A549 (cell line): ENCODE measurements around the gene MFAP2. TPM values are rescaled to one million over a fixed set of nuclear protein-coding genes. Genes with fewer than 3 reads are reported as not detected.

Experiments used
- ATAC-seq, 2 experiments: fragments of 200-7000 bp in 1 of 2; fragments of >200 bp in 1 of 2; cut with Nextera tagmentation in 1 of 2; cut with Tn5 transposase in 1 of 2; 3 replicates each; pipeline versions ENCODE4 v1.8.0 to v1.9.1; 2018 to 2020; ENCODE audit warnings: mild to moderate bottlenecking in 1 of 2, moderate library complexity in 1 of 2
- CTCF ChIA-PET: fragments of 300-600 bp; sonication (Branson Sonifier 250); formaldehyde crosslinking; extraction: SDS; loops from one replicate; lab custom pipeline; 2021; ENCODE audit warnings: antibody characterized with exemption, inconsistent platforms; lab: Yijun Ruan, JAX
- POLR2A ChIA-PET: fragments of 350-600 bp; formaldehyde crosslinking; extraction: SDS; loops from one replicate; lab custom pipeline; 2021; ENCODE audit warnings: antibody characterized with exemption, inconsistent platforms; lab: Yijun Ruan, JAX
- DNase-seq, 2 experiments: peaks; one replicate each; pipeline versions ENCODE4 v3.0.0 to v3.0.0-alpha.2; 2011 to 2016; ENCODE audit warnings: low read depth in 1 of 2, low spot score in 1 of 2
- FAIRE-seq: peaks from 2 replicates; lab custom pipeline; 2011; peaks lifted over from hg19 to GRCh38; lab: Jason Lieb, UNC
- H3K27ac ChIP-seq, 2 experiments: fragments of >200 bp; sonication (Bioruptor Twin); formaldehyde crosslinking; 3 replicates each; pipeline ENCODE4 v1.5.1; 2016 to 2017
- H3K4me1 ChIP-seq: fragments of >200 bp; sonication (Bioruptor Twin); formaldehyde crosslinking; 3 replicates; pipeline ENCODE4 v1.6.1; 2016
- H3K4me2 ChIP-seq: fragments of >200 bp; sonication (Bioruptor Twin); formaldehyde crosslinking; 3 replicates; pipeline ENCODE4 v1.6.1; 2016
- H3K4me3 ChIP-seq: fragments of >200 bp; sonication (Bioruptor Twin); formaldehyde crosslinking; 3 replicates; pipeline ENCODE4 v1.5.1; 2016
- H3K9me3 ChIP-seq: fragments of >200 bp; sonication (Bioruptor Twin); formaldehyde crosslinking; 3 replicates; pipeline ENCODE4 v1.6.1; 2016
- CHD4 ChIP-seq: fragments of 200-600 bp; sonication (generic); IDR thresholded peaks from 2 replicates; pipeline ENCODE4 v1.6.1; 2016; ENCODE audit warnings: antibody characterized with exemption, mild to moderate bottlenecking, borderline replicate concordance
- EHF ChIP-seq: fragments of 250-450 bp; sonication (Bioruptor Pico); IDR thresholded peaks from 2 replicates; pipeline ENCODE4 v1.5.0; 2020; ENCODE audit warnings: mild to moderate bottlenecking
- HOXB13 ChIP-seq: fragments of 250-450 bp; sonication (Bioruptor Pico); IDR thresholded peaks from 2 replicates; pipeline ENCODE4 v1.5.0; 2020; ENCODE audit warnings: low read depth, mild to moderate bottlenecking, moderate library complexity
- MAZ ChIP-seq: fragments of 150-350 bp; IDR thresholded peaks from 2 replicates; pipeline ENCODE4 v1.6.1; 2014; ENCODE audit warnings: antibody characterized with exemption, low read depth, low read length, borderline replicate concordance
- MYC ChIP-seq: IDR thresholded peaks from 2 replicates; pipeline ENCODE4 v1.6.1; 2012; ENCODE audit warnings: mild to moderate bottlenecking, inconsistent platforms, low read length, improper control_type of control experiment, borderline replicate concordance
- NFE2L2 ChIP-seq: fragments of 150-350 bp; conservative IDR thresholded peaks from 2 replicates; pipeline ENCODE4 v1.6.1; 2014; ENCODE audit warnings: low read length
- POLR2A ChIP-seq: IDR thresholded peaks from 2 replicates; pipeline ENCODE4 v1.6.1; 2012; ENCODE audit warnings: mild to moderate bottlenecking, low read length
- REST ChIP-seq: fragments of 200-600 bp; sonication (generic); IDR thresholded peaks from 2 replicates; pipeline ENCODE4 v1.6.1; 2016; ENCODE audit warnings: antibody characterized with exemption, mild to moderate bottlenecking, moderate library complexity
- TFCP2L1 ChIP-seq: fragments of 250-450 bp; sonication (Bioruptor Pico); IDR thresholded peaks from 2 replicates; pipeline ENCODE4 v1.5.0; 2021; ENCODE audit warnings: mild to moderate bottlenecking
- ZNF302 ChIP-seq: fragments of 250-450 bp; sonication (Bioruptor Pico); IDR thresholded peaks from 2 replicates; pipeline ENCODE4 v1.9.0; 2021; ENCODE audit warnings: inconsistent platforms, mild to moderate bottlenecking, moderate library complexity
- WGBS: methylation state at CpG from one replicate; pipeline ENCODE4 v1.1.6; 2017; ENCODE audit errors: missing lambda C conversion rate; 5-methylcytosine and 5-hydroxymethylcytosine counted together
- polyA plus RNA-seq, 4 experiments: library from polyadenylated mRNA; depleted of rRNA in 3 of 4; stranded (reverse); fragments of >200 nt; fragmentation: RNase III in 1 of 4; extraction: RNeasy Plus Mini Kit Qiagen cat#74134 plus additional on column Dnase treatment in 1 of 4; gene quantifications; 2 replicates in 3 of 4; 3 replicates in 1 of 4; pipeline ENCODE4 v1.2.3, GENCODE V29; 2011 to 2017
- TF ChIP-seq, protein P1 (sequence below): IDR thresholded peaks from 2 replicates; pipeline ENCODE4 v1.6.1; 2012
- TF ChIP-seq, protein P2 (sequence below): fragments of >200 bp; sonication (Bioruptor Twin); formaldehyde crosslinking; IDR thresholded peaks from 3 replicates; pipeline ENCODE4 v1.6.1; 2016

MFAP2 gene
- polyA plus RNA-seq, 2 of the 4 experiments (the other 2 are of a cell fraction), result 0.45 to 0.90 TPM

- DNase-seq, result no peak
- ChIA-PET POLR2A (no interaction called here), CTCF (interaction anchor here (0.9 to 2.1 kb wide), 5 partner anchors 9 to 29 kb away, joined by 3 to 8 read pairs (median 4); no protein-coding TSS in a partner anchor)
- no peak for TF ChIP-seq MAZ
- Histone ChIP-seq H3K4me2 (no peak overlapping the region), H3K27ac (peak overlapping the region in 1 of 2 experiments; percentile 11; a peak in 1 of 6 replicates), H3K4me1 (peaks cover 4% of the 10 kb centered on the region; the same call in 1 of the 3 replicates), H3K9me3 (no peaks in the 10 kb centered on the region), H3K4me3 (no peak overlapping the region)
- ATAC-seq, result no peak
- FAIRE-seq, result no peak
- WGBS, result 85% methylated on average over 10 of the region's 10 CpGs
These were observed 939 bp upstream of the MFAP2 start for GRCh38 chr1:16981269-16981849.

DNA sequence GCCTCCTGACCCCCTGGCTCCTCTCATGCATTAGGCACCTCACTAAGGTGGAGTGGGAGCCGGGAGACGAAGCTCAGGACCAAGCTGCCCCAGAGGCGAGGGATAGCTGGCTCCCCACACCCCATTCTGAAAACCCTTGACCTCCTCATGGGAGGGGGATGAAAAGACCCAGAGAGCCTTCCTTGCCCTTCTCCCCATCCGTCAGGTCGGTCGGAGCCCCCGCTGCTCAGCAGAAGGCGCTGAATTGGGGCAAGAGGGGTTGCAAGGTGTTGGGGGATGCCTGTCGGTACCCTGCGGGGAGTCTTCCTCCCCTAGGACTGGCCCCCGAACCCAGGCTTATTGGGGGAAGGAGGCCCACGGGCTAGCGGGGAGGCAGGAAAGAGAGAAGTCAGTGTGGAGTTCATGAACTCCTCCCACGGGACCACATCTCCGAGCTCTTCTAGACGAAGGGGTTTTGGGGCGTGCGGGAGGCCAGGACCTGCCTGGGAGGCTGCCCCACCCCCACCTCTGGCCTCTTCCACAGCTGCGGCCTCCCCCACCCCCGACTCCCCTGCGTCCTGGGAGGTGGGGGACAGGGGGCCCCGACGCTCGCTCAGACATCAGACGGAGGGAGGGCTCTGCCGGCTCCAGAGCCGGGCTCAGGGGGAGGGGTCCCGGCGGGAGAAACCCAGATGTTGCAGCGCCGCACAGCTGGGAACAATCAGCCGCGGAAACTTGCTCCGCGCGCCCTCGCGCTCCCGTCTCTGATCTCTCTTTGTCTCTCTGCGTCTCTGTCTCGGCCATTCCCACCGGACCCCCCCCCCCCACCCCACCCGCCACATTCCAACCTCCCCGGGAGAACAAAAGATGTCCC lies 719 bp downstream of the MFAP2 start:
- FAIRE-seq (no peak), DNase-seq (no peak), ATAC-seq (no peak)
- Histone ChIP-seq H3K4me3 (no peak overlapping the region), H3K9me3 (no peaks in the 10 kb centered on the region), H3K27ac (no peak overlapping the region; a peak in 1 of 6 replicates), H3K4me2 (no peak overlapping the region), H3K4me1 (no peaks in the 10 kb centered on the region)
- TF ChIP-seq MAZ (no peak), MYC (no peak), CHD4 (no peak), EHF (CRISPR knock-in tag) (no peak), NFE2L2 (no peak), HOXB13 (no peak), REST (no peak), ZNF302 (CRISPR knock-in tag) (no peak), POLR2A (no peak), TFCP2L1 (CRISPR knock-in tag) (no peak)
- TF ChIP-seq, protein P1, sequence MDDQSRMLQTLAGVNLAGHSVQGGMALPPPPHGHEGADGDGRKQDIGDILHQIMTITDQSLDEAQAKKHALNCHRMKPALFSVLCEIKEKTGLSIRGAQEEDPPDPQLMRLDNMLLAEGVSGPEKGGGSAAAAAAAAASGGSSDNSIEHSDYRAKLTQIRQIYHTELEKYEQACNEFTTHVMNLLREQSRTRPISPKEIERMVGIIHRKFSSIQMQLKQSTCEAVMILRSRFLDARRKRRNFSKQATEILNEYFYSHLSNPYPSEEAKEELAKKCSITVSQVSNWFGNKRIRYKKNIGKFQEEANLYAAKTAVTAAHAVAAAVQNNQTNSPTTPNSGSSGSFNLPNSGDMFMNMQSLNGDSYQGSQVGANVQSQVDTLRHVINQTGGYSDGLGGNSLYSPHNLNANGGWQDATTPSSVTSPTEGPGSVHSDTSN, result no peak
- TF ChIP-seq, protein P2, sequence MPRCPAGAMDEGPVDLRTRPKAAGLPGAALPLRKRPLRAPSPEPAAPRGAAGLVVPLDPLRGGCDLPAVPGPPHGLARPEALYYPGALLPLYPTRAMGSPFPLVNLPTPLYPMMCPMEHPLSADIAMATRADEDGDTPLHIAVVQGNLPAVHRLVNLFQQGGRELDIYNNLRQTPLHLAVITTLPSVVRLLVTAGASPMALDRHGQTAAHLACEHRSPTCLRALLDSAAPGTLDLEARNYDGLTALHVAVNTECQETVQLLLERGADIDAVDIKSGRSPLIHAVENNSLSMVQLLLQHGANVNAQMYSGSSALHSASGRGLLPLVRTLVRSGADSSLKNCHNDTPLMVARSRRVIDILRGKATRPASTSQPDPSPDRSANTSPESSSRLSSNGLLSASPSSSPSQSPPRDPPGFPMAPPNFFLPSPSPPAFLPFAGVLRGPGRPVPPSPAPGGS, result no peak
- ChIA-PET CTCF (interaction anchor here (0.7 to 2.1 kb wide), 2 partner anchors 19 to 69 kb away, joined by 3 to 8 read pairs; no protein-coding TSS in a partner anchor), POLR2A (interaction anchor here (0.6 kb wide), 1 partner anchor 49 kb away, joined by 4 read pairs; no protein-coding TSS in a partner anchor)
- 82% methylated on average over 30 of the region's 44 CpGs for WGBS
